A549 (cell line): ENCODE results near the gene BIRC7. TPM values are rescaled to one million over a fixed set of nuclear protein-coding genes. Genes with fewer than 3 reads are reported as not detected.
A peak's percentile ranks its signal among the peaks of the same experiment; 100 is the strongest.

Experiments
- ATAC-seq, 2 experiments: fragments of 200-7000 bp in 1 of 2; fragments of >200 bp in 1 of 2; cut with Nextera tagmentation in 1 of 2; cut with Tn5 transposase in 1 of 2; 3 replicates each; pipeline versions ENCODE4 v1.8.0 to v1.9.1; 2018 to 2020; ENCODE audit warnings: mild to moderate bottlenecking in 1 of 2, moderate library complexity in 1 of 2
- CTCF ChIA-PET: fragments of 300-600 bp; sonication (Branson Sonifier 250); formaldehyde crosslinking; extraction: SDS; loops from one replicate; lab custom pipeline; 2021; ENCODE audit warnings: antibody characterized with exemption, inconsistent platforms; lab: Yijun Ruan, JAX
- POLR2A ChIA-PET: fragments of 350-600 bp; formaldehyde crosslinking; extraction: SDS; loops from one replicate; lab custom pipeline; 2021; ENCODE audit warnings: antibody characterized with exemption, inconsistent platforms; lab: Yijun Ruan, JAX
- DNase-seq, 2 experiments: peaks; one replicate each; pipeline versions ENCODE4 v3.0.0 to v3.0.0-alpha.2; 2011 to 2016; ENCODE audit warnings: low read depth in 1 of 2, low spot score in 1 of 2
- FAIRE-seq: peaks from 2 replicates; lab custom pipeline; 2011; peaks lifted over from hg19 to GRCh38; lab: Jason Lieb, UNC
- H3K27ac ChIP-seq, 2 experiments: fragments of >200 bp; sonication (Bioruptor Twin); formaldehyde crosslinking; 3 replicates each; pipeline ENCODE4 v1.5.1; 2016 to 2017
- H3K4me1 ChIP-seq: fragments of >200 bp; sonication (Bioruptor Twin); formaldehyde crosslinking; 3 replicates; pipeline ENCODE4 v1.6.1; 2016
- H3K4me2 ChIP-seq: fragments of >200 bp; sonication (Bioruptor Twin); formaldehyde crosslinking; 3 replicates; pipeline ENCODE4 v1.6.1; 2016
- H3K4me3 ChIP-seq: fragments of >200 bp; sonication (Bioruptor Twin); formaldehyde crosslinking; 3 replicates; pipeline ENCODE4 v1.5.1; 2016
- H3K9me3 ChIP-seq: fragments of >200 bp; sonication (Bioruptor Twin); formaldehyde crosslinking; 3 replicates; pipeline ENCODE4 v1.6.1; 2016
- BCL3 ChIP-seq: fragments of >200 bp; sonication (Bioruptor Twin); formaldehyde crosslinking; IDR thresholded peaks from 3 replicates; pipeline ENCODE4 v1.6.1; 2016
- BHLHE40 ChIP-seq: IDR thresholded peaks from 2 replicates; pipeline ENCODE4 v1.6.1; 2012; ENCODE audit warnings: low read depth, low read length, inconsistent platforms
- CBX2 ChIP-seq: fragments of 200-600 bp; sonication (generic); IDR thresholded peaks from 2 replicates; pipeline ENCODE4 v1.6.1; 2016; ENCODE audit warnings: low read depth, mild to moderate bottlenecking, borderline replicate concordance
- CBX8 ChIP-seq: fragments of 200-600 bp; sonication (generic); IDR thresholded peaks from 2 replicates; pipeline ENCODE4 v1.6.1; 2016
- EHF ChIP-seq: fragments of 250-450 bp; sonication (Bioruptor Pico); IDR thresholded peaks from 2 replicates; pipeline ENCODE4 v1.5.0; 2020; ENCODE audit warnings: mild to moderate bottlenecking
- EHMT2 ChIP-seq: fragments of 200-600 bp; sonication (generic); IDR thresholded peaks from 2 replicates; pipeline ENCODE4 v1.6.1; 2016; ENCODE audit warnings: antibody characterized with exemption, low read depth, mild to moderate bottlenecking, moderate library complexity
- EP300 ChIP-seq, 2 experiments: fragments of >200 bp; sonication (Bioruptor Twin); formaldehyde crosslinking; IDR thresholded peaks; 2 replicates in 1 of 2; 3 replicates in 1 of 2; pipeline ENCODE4 v1.6.1; 2016 to 2017
- FOXS1 ChIP-seq: fragments of 250-450 bp; sonication (Bioruptor Pico); IDR thresholded peaks from 2 replicates; pipeline ENCODE4 v1.5.0; 2020; ENCODE audit warnings: mild to moderate bottlenecking, moderate library complexity
- HES2 ChIP-seq: fragments of >200 bp; sonication (Bioruptor Twin); formaldehyde crosslinking; IDR thresholded peaks from 2 replicates; pipeline ENCODE4 v1.6.1; 2016
- HMGXB4 ChIP-seq: fragments of 250-450 bp; sonication (Bioruptor Pico); IDR thresholded peaks from 2 replicates; pipeline ENCODE4 v1.5.0; 2021; ENCODE audit warnings: mild to moderate bottlenecking, moderate library complexity, borderline replicate concordance
- JUN ChIP-seq, 2 experiments: fragments of >200 bp; sonication (Bioruptor Twin); formaldehyde crosslinking; IDR thresholded peaks; 2 replicates in 1 of 2; 3 replicates in 1 of 2; pipeline ENCODE4 v1.6.1; 2016 to 2017
- JUNB ChIP-seq: fragments of >200 bp; sonication (Bioruptor Twin); formaldehyde crosslinking; IDR thresholded peaks from 2 replicates; pipeline ENCODE4 v1.6.1; 2016
- KDM5A ChIP-seq: fragments of 200-600 bp; sonication (generic); IDR thresholded peaks from 2 replicates; pipeline ENCODE4 v1.6.1; 2016; ENCODE audit warnings: antibody characterized with exemption, mild to moderate bottlenecking
- MAZ ChIP-seq: fragments of 150-350 bp; IDR thresholded peaks from 2 replicates; pipeline ENCODE4 v1.6.1; 2014; ENCODE audit warnings: antibody characterized with exemption, low read depth, low read length, borderline replicate concordance
- MYC ChIP-seq: IDR thresholded peaks from 2 replicates; pipeline ENCODE4 v1.6.1; 2012; ENCODE audit warnings: mild to moderate bottlenecking, inconsistent platforms, low read length, improper control_type of control experiment, borderline replicate concordance
- NFE2L2 ChIP-seq: fragments of 150-350 bp; conservative IDR thresholded peaks from 2 replicates; pipeline ENCODE4 v1.6.1; 2014; ENCODE audit warnings: low read length
- POLR2AphosphoS2 ChIP-seq: conservative IDR thresholded peaks from 2 replicates; pipeline ENCODE4 v1.6.1; 2012; ENCODE audit warnings: low read length, improper control_type of control experiment, inconsistent platforms
- RAD21 ChIP-seq, 2 experiments: fragments of >200 bp in 1 of 2; sonication (Bioruptor Twin) in 1 of 2; formaldehyde crosslinking in 1 of 2; IDR thresholded peaks in 1 of 2; conservative IDR thresholded peaks in 1 of 2; 2 replicates in 1 of 2; 3 replicates in 1 of 2; pipeline ENCODE4 v1.6.1; 2012 to 2018; ENCODE audit warnings: inconsistent platforms in 1 of 2
- RCOR1 ChIP-seq: fragments of 150-350 bp; IDR thresholded peaks from 2 replicates; pipeline ENCODE4 v1.6.1; 2014; ENCODE audit warnings: antibody characterized with exemption, low read length, low read depth
- REST ChIP-seq: fragments of 200-600 bp; sonication (generic); IDR thresholded peaks from 2 replicates; pipeline ENCODE4 v1.6.1; 2016; ENCODE audit warnings: antibody characterized with exemption, mild to moderate bottlenecking, moderate library complexity
- RFX5 ChIP-seq: fragments of 450-650 bp; IDR thresholded peaks from 2 replicates; pipeline ENCODE4 v1.7.1; 2014; ENCODE audit warnings: antibody characterized with exemption, mild to moderate bottlenecking, moderate library complexity
- SMC3 ChIP-seq: fragments of >200 bp; sonication (Bioruptor Twin); formaldehyde crosslinking; IDR thresholded peaks from 3 replicates; pipeline ENCODE4 v1.6.1; 2018; ENCODE audit warnings: inconsistent platforms
- TP53 ChIP-seq: fragments of 250-450 bp; sonication (Bioruptor Pico); IDR thresholded peaks from 2 replicates; pipeline ENCODE4 v1.5.0; 2021; ENCODE audit warnings: mild to moderate bottlenecking, moderate library complexity
- ZFP36 ChIP-seq: fragments of 450-650 bp; IDR thresholded peaks from 2 replicates; pipeline ENCODE4 v1.6.1; 2014; ENCODE audit warnings: borderline replicate concordance; ENCODE audit not compliant: partially characterized antibody
- WGBS: methylation state at CpG from one replicate; pipeline ENCODE4 v1.1.6; 2017; ENCODE audit errors: missing lambda C conversion rate; 5-methylcytosine and 5-hydroxymethylcytosine counted together
- polyA plus RNA-seq, 4 experiments: library from polyadenylated mRNA; depleted of rRNA in 3 of 4; stranded (reverse); fragments of >200 nt; fragmentation: RNase III in 1 of 4; extraction: RNeasy Plus Mini Kit Qiagen cat#74134 plus additional on column Dnase treatment in 1 of 4; gene quantifications; 2 replicates in 3 of 4; 3 replicates in 1 of 4; pipeline ENCODE4 v1.2.3, GENCODE V29; 2011 to 2017

BIRC7 gene
- polyA plus RNA-seq, 2 of the 4 experiments (the other 2 are of a cell fraction): 0.63 to 4.9 TPM

- no peak overlapping the region for H3K4me2 ChIP-seq
- 75% methylated on average over 12 of the region's 12 CpGs for WGBS
- TF ChIP-seq RAD21 (conservative IDR thresholded peaks at IDR 0.05 in 1 of 2, IDR thresholded peaks at IDR 0.05 in 1 of 2): no peak
- no peak for TF ChIP-seq RFX5
- no peak for TF ChIP-seq MYC
- no peak for TF ChIP-seq REST
- no peak for TF ChIP-seq HES2
- no peak for TF ChIP-seq TP53 (CRISPR knock-in tag)
- TF ChIP-seq BCL3: no peak
- TF ChIP-seq CBX2: no peak
- TF ChIP-seq NFE2L2: no peak
- no peak for TF ChIP-seq BHLHE40
- TF ChIP-seq RCOR1: no peak
- TF ChIP-seq HMGXB4 (CRISPR knock-in tag): no peak
- no peak for TF ChIP-seq KDM5A
- no peak for TF ChIP-seq EHF (CRISPR knock-in tag)
- TF ChIP-seq CBX8: no peak
- TF ChIP-seq POLR2AphosphoS2: no peak
- no peak for TF ChIP-seq EHMT2
- TF ChIP-seq FOXS1 (CRISPR knock-in tag): no peak
- H3K27ac ChIP-seq: no peak overlapping the region
- no peak for ATAC-seq
- peaks cover 11% of the 10 kb centered on the region; the same call in 1 of the 3 replicates for H3K4me1 ChIP-seq
- H3K4me3 ChIP-seq: no peak overlapping the region
- H3K9me3 ChIP-seq: no peaks in the 10 kb centered on the region
- FAIRE-seq: no peak
- DNase-seq: no peak
- POLR2A ChIA-PET: no interaction called here
- CTCF ChIA-PET: interaction anchor here (0.5 to 3.7 kb wide), 3 partner anchors 21 to 207 kb away, joined by 3 to 22 read pairs (median 4); no protein-coding TSS in a partner anchor
Observed at GRCh38 chr20:63265891-63266515, 30.3 kb downstream of the BIRC7 start.

GRCh38 chr20:63267691-63268090 lies 32.0 kb downstream of the BIRC7 start:
- CTCF ChIA-PET: interaction anchor here (0.8 to 1.4 kb wide), 2 partner anchors 18 to 42 kb away, joined by 3 read pairs; no protein-coding TSS in a partner anchor
- POLR2A ChIA-PET: no interaction called here
- ATAC-seq: no peak
- 61% methylated on average over 6 of the region's 9 CpGs for WGBS
- H3K4me1 ChIP-seq: peaks cover 9% of the 10 kb centered on the region; the same call in 1 of the 3 replicates
- peak overlapping the region in 1 of 2 experiments; percentile 7; a peak in 1 of 6 replicates for H3K27ac ChIP-seq
- no peak overlapping the region for H3K4me3 ChIP-seq
- TF ChIP-seq EP300 (IDR thresholded peaks at IDR 0.05) (no peak), ZFP36 (no peak), CBX2 (no peak), MAZ (no peak), SMC3 (no peak), JUN (IDR thresholded peaks at IDR 0.05) (no peak), BHLHE40 (no peak), REST (no peak), JUNB (no peak)
- TF ChIP-seq, all 56 proteins: peak for 0
- FAIRE-seq (no peak), DNase-seq (no peak)
- Histone ChIP-seq H3K9me3 (no peaks in the 10 kb centered on the region), H3K4me2 (no peak overlapping the region)
